Ureter (tissue), 1 donor: ENCODE data around the gene MED31. TPM values are rescaled to one million over a fixed set of nuclear protein-coding genes. Genes with fewer than 3 reads are reported as not detected.

Source experiments
- DNase-seq: peaks from one replicate; pipeline ENCODE4 v3.0.0-alpha.2; 2020; ENCODE audit warnings: low spot score
- total RNA-seq: library from RNA; stranded (reverse); gene quantifications from one replicate; pipeline ENCODE4 v1.2.4, GENCODE V29; 2023
- donor health status: DM: yes; HTN: yes; CAD: no.

Gene MED31
- total RNA-seq, 1 donor from 2014 or later = 23.9 TPM

DNA sequence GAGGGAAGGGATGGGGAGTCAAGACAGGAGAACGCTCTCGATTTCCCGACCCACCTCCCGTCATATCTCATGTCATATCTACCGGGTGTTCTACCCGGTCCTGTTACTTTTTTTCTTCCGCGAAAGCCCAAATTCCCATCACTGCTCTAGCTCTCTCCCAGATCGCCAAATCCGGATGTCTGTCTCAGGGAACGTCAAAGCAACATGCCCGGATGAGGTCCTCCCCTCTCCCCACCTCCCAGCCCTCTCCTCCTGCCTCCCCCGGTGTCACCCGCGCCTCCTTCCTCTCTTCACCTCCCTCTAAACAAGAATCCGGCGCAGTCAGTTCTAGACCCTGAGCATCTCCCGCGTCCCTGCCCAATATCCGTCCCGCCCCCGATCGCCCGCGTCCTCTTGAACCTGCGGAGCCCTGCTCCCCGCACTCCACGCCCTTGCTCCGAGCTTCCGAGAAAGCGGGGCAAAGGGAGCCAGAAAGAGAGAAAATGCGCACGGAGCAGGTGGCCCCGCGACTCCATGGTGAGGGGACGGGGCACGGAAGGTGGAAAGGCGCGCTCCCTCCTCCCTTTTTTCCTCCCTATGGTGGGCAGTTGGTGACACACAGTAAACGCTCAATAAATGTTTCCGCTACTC lies 4.4 kb upstream of the MED31 start:
- DNase-seq = peak; percentile 41

GRCh38 chr17:6654841-6655731 lies 3.7 kb upstream of the MED31 start:
- DNase-seq = peak; percentile 70

- DNase-seq = peak; percentile 62
Observed at GRCh38 chr17:6651919-6652452, 581 bp upstream of the MED31 start.

- no peak for DNase-seq
Observed at GRCh38 chr17:6648181-6648580, 3.2 kb downstream of the MED31 start.

GRCh38 chr17:6643451-6644125 lies 7.8 kb downstream of the MED31 start:
- DNase-seq = no peak

GRCh38 chr17:6642592-6642991 lies 8.8 kb downstream of the MED31 start:
- DNase-seq = no peak

DNA sequence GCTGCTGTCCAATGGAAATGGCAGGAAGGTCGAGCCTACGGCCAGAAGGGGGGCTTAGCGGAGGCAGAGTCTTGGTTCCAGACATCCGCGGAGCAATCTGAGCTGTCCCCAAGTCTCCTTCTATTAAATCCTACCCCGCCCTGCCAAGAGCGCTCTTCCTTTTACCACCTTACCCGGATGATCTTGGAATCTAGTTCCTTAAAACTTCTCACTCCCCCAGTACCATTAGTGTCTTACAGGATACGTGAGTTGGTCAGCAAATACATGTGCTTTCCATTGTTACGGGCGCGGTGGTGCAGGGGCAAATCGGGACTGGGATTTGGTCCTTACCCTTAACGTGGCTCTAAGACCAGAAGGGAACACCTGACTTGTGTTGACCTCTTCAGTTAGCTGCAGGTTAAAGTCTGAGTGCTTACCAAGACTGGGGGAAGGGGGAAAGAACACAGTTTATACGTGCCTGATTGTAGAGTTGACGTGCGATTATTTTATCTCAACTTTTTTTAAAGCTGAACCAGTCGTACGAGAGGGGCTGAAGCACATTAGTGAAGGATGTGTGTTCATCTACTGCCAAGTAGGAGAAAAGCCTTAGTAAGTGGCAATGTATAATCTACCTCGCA lies 10.1 kb downstream of the MED31 start:
- DNase-seq = no peak

GRCh38 chr17:6640536-6641246 lies 10.7 kb downstream of the MED31 start, which contains the start of the genes KIAA0753 and TXNDC17:
TSS of gene KIAA0753 (minus strand) at chr17:6640711. CDS start at chr17:6635103, 5,608 bp downstream.
TSS of gene TXNDC17 (plus strand) at chr17:6641060. CDS start at chr17:6641083, 23 bp downstream.
- peak; percentile 94 for DNase-seq

DNA sequence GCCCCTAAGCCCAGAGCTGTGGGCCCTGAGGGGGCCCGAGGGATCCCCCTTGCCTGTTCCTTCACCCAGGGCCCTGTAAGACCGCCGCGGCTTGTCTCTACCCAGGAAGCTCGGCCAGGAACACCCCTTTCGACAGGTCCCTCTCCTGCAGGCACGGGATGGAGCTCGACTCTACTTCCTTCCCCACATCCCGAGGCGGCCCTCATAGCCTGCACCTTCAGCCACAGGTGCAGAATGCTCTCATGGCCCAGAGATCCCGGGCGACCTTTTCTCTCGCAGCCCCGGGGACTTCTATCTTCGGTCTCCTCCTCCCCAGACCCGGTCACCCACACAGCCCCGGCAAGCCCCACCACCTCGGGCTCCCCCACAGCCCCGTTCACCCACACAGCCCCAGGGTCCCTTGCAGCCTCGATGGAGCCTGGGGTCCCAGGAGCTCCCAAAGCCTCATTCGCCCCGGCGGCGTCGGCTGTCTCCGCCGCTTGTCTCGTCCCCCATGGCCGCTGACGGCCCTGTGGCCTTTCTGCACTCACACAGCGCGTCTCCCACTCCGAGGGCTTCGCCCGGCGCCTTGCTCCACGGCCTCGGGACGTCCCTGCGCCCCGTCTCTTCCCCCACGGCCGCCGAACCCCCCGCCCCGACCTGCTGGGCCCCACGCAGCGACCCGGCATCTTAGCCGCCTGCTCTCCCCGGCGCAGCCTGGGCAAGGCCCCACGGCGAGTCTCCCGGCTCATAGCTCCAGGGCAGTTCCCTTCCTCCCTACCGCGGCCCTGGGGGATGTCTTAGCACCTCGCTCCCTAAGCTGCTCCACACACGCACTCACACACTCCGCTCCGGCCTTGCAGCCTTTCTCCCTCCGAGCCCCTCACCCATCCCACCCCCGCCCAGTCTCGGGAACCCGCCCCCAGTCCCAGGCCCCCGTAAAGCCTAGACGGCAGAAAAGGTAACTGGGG lies 11.5 kb downstream of the MED31 start:
- peak; percentile 49 for DNase-seq

GRCh38 chr17:6639014-6639585 lies 12.3 kb downstream of the MED31 start:
- no peak for DNase-seq

DNA sequence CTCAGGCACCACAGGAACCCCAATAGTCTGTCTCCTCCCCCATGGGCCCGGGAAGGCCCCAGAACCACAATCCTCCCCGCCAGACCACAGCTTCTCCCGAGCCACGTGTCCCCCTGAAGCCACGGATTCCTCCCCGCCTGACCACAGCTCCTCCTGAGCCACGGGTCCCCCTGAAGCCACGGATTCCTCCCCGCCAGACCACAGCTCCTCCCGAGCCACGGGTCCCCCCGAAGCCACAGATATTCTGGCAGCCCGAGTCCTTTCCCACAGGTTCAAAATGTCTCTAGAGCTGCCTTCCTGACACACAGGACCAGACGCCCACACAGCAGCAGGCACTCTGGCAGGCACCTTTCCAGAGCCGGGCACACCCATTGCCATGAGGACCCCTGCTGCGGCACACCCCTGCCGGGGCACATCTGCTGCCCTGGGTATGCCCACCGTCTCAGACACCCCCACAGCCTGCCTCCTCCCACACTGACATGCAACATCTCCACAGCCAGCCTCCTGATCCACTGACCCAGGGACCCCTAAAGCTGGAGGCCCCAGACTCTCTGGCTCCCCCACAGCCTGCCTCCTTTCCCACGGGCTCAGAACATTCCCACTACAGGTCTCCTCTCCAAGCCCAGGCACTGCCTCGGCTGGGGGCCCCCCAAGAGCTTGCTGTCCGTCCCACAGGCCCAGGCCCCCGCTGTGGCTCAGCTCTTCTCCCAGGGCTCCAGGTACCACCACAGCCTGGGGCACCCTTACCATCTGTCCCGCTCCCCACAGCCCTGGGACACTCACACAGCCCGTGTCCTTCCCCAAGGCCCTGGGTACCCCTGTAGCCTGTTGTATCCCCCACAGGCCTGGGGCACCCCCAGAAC lies 13.1 kb downstream of the MED31 start:
- no peak for DNase-seq

GRCh38 chr17:6637458-6637840 lies 14.0 kb downstream of the MED31 start:
- DNase-seq = no peak

- DNase-seq = no peak
Observed at GRCh38 chr17:6636616-6637457, 14.6 kb downstream of the MED31 start.

DNA sequence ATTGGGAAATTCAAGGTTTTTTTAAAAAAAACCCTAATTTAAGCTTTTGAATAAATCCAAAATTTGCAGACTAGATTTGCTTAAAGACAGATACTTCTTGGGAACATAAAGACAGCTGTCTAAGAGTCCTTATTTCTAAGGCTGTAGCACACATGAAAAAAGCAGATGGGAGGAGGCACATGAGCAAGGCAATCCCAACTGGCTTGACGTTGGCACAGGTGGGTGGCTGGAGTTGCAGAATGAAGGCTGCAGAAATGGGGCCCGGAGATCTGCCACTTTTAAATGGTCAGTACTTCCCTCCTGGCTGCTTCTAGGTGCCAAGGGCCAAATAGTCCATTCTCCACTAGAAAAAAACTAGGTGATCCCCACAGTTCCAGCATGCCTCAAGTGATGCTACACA lies 15.3 kb downstream of the MED31 start:
- no peak for DNase-seq

DNA sequence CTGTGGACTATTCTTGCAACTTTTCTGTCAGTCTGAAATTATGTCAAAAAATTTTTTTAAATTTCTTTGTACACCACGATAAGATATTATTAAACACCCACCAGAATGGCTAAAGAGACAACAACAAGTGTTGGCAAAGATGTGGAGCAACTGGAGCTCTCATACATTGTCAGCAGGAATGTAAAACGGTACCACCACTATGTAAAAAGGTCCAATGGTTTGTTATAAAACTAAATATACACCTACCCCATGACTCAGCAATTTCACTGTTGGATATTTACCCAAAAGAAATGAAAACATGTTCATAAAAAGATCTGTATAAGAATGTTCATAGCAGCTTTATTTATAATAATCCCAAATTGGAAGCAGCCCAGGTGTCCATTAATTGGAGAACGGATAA lies 18.1 kb downstream of the MED31 start:
- no peak for DNase-seq

- DNase-seq = no peak
Observed at GRCh38 chr17:6632530-6632929, 18.9 kb downstream of the MED31 start.

- no peak for DNase-seq
Observed at GRCh38 chr17:6630390-6630789, 21.0 kb downstream of the MED31 start.

- DNase-seq = no peak
Observed at GRCh38 chr17:6627019-6627418, 24.4 kb downstream of the MED31 start.
